Activated CD4-positive, alpha-beta T cell treated with anti-CD3 and anti-CD28 coated beads, Interleukin-2, amount 50 U/mL, for 4 hours (primary cell): ENCODE data around the gene CHRM4.

ENCODE experiments used
- DNase-seq, 2 experiments: peaks; one replicate each; pipeline ENCODE4 v3.0.0-alpha.2; 2020

CHRM4 gene

DNA sequence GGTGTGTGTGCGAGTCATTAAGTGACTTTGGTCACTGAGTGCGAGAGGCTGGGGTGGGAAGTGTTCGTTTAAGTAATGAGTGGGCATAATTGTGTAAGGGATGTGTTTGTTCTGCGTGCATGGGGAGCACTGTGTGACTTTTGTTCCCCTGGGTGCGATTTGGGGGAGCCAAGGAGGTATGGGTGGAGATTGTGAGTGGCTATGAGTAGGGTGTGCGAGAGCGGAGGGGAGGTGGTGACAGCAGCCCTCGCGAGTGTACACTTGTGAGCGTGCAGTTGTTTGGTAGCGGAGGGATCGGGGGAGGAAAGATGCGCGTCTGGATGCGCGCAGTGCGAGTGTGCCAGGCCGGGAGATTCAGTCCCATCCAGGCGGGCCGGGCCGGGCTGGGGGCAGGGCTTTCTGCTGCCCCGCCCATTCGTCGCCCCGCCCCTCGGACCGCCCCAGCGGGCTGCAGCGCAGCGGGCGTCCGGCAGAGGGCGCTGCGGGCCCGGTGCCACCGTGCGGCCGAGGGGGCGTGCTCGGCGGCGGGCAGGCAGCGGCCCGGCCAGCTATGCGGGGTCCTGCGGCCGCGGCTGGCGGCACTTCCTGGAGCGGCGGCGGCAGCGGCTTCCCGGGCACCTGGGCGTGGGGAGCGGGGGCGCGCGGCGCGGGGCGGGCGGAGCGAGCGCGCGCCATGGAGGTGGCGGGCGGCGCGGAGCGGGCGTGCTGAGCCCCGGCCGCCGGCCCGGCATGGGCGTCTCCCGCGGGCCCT is 44.5 kb downstream of the CHRM4 start, which contains the start of gene DGKZ:
TSS of gene DGKZ (plus strand) at position 578 of the 751 bp plus-strand sequence. CDS start 197 bp downstream, outside the sequence.
- peak; percentile 75 to 82 for DNase-seq

DNA sequence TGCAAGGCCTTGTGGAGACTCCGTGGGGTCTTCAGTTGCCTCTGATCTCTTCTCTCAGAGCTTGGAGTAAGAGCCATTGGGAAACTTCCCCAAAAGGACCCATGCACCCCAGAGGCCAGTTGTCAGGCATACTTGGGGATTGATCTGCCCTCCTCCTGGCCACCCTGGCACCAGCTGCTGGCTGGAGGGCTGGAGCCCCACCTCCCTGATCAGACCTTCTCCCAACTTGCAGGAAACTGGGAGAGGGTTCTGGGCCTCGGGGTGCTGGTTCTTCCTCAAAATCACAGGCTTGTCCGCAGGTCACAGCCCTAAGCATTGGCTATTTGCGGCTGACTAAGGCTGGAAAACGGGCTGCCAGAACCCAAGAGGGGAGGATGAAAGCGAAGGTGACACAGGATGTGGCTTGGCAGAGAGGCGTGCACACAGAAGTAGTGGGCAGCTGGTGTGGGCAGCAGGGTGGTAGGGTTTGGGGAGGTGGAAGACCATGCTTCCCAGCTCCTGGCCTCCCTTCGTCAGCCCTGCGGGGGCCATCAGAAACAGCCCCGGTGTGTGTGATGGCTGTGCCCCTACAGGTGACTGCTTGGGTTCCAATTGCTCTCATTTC is 45.6 kb downstream of the CHRM4 start:
- DNase-seq: no peak

DNA sequence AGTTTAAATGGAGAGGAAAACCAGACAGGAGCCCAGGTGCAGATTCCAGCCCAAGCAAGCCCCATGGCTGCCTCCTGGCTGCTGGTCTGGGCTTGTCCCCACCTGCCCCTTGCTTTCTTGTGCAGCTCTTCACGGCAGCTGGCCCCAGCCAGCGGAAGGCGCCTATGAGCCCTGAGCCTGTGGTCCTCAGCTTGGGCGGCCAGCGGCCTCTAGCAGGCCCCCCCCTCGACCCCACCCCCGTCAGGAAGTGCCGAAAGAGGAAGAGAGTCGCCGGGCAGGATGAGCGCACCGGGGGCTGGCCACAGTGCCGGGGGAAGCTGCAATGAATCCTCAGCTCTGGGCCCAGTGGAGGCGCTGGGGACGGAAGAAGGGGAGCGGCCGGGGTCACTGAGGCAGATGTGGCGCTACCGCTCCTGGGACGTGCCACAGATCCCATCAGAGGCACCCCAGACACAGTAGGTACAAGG is 46.4 kb downstream of the CHRM4 start:
- DNase-seq: no peak

DNA sequence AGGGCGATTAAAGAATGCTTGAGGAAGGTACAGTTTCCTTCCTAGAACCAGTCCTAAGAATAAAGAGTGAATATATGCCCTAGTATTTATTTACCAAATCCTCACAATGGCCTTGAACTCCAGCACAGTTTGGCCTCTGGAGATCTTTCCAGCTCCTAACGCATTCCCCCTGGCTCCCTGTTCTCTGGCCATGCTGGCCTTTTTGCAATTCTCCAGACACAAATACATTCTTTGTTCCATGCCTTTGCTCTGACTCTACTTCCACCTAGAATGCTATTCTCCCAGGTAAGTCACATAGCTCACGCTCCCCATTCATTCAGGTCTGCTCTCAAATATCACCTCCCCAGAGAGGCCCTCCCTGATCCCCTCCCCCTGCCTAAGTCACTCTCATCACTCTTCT is 48.1 kb downstream of the CHRM4 start:
- no peak for DNase-seq

DNA sequence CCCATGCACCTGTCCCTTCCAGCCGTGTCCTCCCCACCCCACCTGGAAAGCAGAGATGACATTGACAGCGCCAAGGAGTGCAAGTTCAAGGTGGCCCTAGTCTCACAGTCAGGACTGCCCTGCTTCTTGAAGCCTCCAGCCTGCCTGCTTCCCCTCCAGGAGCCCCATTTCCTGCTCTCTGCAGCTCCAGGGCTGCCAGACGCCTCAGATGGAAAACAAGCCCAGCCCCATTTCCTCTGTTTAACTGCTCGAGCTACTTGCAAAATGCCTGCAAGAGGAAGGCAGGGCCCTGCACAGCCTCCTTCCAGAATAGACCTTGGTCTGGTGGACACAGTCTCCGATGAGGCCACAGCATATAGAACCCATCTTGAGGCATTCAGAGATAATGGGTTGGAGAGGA is 49.3 kb downstream of the CHRM4 start:
- no peak for DNase-seq

DNA sequence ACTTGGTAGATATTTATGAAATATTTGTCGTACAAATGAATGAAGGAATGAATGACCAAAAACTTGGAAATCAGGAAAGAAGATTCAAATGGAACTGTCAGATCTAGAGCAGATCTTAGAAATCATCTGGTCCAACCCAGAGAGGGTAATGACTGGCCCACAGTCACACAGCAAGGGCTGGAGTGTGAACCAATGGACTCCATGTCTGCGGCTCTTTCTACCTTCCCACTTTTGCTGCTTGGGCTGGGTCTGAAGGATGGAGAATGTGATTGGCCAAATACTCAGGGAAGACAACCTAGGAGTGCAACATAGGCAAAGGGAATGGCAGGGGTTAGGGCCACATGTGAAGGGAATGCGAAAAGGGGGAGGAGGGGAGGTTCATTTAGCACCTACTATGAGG is 50.1 kb downstream of the CHRM4 start:
- no peak for DNase-seq

DNA sequence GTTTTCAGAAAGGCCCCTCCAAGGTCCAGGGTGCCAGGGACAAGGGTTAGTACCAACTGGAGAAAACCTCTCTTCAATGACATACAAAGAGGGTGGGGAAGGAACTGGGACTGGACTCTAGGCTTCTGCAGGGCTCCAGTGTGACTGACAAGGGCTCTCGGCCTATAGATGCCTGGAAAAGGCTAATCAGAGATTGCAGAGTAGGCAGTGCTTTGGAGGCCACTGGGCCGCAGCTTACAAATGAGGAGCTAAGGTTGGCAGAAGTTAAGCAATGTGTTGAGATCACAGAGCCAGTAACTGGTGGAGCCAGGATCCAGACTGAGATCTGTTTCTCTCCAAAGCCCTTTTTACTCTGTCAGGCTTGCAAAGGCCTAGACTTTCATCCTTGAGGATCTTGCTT is 51.8 kb downstream of the CHRM4 start:
- DNase-seq: no peak

DNA sequence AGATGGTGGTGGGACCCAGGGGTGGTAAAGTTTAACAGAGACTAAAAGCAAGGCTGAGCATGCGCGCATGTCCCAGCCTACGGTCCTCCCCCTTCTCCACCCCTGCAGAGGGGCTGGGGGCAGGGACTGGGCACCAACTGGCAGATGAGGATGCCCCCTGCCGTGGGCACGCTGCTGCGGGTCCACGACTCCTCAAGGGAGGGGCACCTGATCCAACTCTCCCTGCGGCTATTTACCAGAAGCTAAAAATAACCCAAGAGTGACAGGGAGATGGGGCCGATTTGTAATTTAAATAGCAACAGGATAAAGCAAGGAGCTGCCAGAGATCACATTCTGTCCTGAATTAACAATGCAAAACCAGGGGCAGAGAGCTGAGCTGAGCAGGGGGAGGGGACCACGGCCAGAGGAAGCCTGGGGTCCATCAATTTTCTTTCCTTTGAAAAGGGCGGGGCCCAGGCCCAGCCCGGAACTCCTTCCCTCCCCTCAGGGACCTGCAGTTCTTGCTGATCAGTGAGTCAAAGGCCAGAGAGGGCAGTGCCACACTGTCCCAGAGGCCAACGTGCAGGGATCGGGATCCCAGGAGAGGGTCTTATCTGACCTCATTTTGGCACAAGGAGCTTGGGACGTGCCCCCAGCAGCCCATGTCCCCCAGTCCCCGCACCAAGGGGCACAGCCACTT is 52.4 kb downstream of the CHRM4 start:
- DNase-seq: no peak

DNA sequence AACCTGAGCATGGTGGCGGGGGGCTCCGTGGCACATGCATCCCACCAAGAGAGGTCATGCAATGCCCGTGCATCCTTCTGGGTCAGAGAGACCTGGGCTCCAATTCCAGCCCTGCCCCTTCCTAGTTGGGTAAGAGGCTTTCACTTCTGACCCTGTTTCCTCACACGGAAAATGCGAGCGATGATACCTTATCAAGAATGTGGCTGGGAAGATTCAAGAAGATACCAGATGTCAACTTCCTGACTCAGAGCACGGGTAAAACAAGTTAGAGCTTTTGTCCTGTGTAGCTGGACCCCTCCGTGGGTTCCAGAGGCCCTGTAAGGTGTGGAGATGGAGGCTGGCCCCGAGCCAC is 53.0 kb downstream of the CHRM4 start:
- DNase-seq: no peak

DNA sequence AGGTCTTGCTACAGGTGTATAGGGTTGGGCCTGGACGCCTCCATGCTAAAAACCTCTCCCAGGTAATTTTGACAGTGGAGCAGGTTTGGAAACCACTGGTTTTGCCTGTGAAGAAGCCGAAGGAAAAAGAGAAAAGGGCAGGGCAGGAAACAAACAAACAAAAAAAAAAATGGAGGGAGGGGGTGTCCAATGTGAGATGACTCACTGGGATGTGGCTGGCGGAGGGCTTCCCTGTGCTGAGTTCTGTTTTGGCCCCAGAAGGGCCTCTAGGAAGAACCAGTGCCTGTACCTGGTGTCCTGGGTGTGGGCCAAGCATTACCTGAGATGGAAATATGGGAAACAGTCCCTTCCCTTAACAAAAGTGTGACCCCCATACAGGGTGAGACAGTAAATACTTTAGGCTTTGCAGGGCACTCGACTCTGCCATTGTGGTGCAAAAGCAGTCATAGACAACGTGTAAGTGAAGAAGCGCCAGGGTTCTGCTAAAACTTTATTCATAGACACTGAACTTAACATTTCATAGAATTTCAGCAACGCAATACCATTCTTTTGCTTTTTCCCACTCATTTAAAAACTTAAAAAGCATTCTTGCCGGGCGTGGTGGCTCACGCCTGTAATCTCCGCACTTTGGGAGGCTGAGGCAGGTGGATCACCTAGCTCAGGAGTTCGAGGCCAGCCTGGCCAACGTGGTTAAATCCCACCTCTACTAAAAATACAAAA is 53.8 kb downstream of the CHRM4 start:
- DNase-seq: no peak

DNA sequence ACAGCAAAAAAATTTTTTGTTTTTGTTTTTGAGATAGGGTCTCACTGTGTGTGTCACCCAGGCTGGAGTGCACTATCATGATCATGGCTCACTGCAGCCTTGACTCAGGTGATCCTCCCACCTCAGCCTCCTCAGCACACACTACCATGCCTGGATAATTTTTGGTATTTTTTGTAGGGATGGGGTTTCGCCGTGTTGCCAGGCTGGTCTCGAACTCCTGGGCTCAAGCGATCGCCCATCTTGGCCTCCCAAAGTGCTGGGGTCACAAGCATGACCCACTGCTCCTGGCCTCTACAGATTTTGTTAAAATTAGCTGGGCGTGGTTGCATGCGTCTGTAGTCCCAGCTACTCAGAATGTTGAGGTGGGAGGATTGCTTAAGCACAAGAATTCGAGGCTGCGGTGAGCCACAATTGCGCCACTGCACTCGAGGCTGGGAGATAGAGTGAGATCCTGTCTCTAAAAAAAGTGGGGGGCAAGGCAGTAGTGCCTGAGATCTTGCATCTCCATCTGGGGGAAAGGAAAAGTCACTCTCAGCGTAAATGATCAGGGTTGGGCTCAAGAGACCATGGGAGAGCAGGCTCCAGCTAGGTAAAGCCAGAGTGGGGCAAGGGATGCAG is 54.9 kb downstream of the CHRM4 start:
- DNase-seq: no peak

DNA sequence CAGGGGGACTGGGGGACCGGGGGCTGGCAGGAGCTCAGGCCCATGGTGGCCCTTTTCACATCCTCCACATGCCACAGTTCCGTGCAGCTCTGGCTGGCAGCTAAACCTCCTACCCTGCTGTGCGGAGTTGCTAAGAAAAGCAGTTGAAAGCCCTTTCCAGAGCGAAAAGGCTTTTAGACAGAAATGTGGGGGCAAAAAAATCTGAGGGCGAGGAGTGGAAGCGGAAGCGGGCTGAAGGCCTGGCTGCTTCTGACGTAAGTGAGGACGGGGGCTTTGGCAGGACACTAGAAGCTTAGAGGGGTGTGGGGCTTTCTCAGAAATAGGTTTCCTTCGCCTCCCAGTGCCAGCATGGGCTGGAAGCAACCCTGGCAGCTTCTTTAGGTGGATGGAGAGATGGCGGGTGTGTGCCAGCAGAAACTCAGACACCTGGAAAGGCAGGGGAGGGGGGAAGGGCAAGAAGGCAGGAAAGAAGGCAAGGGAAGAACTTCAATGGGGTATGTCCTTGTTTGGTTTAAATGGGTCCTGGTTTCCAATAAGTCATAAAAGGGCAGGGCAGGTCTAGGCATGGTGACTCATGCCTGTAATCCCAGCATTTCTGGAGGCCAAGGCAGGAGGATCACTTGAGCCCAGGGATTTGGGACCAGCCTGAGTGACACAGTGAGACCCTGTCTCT is 55.5 kb downstream of the CHRM4 start:
- DNase-seq: no peak

DNA sequence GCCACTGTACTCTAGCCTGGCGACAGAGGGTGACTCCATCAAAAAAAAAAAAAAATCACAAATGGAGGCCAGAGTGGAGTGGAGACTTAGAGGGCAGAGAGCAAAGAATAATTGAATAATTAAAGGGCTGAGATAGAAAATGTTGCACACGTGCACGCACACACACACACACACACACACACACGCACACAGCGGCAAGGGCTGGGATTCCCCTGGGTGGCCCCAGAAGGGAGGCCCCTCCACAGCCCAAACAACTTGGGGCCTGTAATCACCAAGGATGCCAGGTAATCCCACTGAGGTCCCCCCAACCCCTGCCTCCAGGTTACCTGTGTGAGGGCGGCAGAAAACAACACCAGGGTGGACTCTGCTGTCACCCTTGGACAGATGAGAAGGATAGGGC is 56.3 kb downstream of the CHRM4 start:
- no peak for DNase-seq

DNA sequence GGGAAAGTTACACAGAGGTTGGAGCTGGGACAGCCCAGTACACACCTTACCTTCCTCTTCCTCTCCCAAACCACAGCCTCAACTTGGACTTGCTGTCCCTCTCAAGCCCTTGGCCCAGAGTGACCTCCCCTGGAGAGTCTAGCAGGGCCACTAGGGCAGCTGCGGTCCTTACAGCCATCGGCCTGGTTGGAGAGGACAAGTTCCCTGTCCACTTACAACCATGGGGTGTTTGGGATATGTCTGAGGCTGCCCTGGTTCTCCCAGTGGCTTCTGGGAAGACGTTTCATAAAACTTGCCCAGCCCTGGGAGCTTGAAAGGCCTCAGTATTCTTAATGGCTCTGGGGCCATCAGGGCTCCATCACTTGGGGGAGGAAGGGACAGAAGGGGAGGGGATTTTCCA is 57.4 kb downstream of the CHRM4 start:
- no peak for DNase-seq
